Measurements from ENCODE around the gene FURIN. TPM values are rescaled to one million over a fixed set of nuclear protein-coding genes. Genes with fewer than 3 reads are reported as not detected.
"Not testable (repeated sequence)": the region's sequence is repeated elsewhere in the genome, so short reads cannot be mapped to it uniquely, and the experiment has no call there.

FURIN gene
- total RNA-seq, 2 experiments from 2014 or later = 76.9 to 83.7 TPM

GRCh38 chr15:90905306-90906180 is 37.2 kb downstream of the FURIN start:
- H3K36me3 Mint-ChIP-seq = peaks cover 29% of the 10 kb centered on the region
- H3K4me3 Mint-ChIP-seq = no peak overlapping the region
- H3K27me3 Mint-ChIP-seq = no peaks in the 10 kb centered on the region
- no peak overlapping the region for H3K27ac Mint-ChIP-seq
- no peak for DNase-seq
- H3K4me1 Mint-ChIP-seq = peaks cover 17% of the 10 kb centered on the region
- no peaks in the 10 kb centered on the region for H3K9me3 Mint-ChIP-seq

DNA sequence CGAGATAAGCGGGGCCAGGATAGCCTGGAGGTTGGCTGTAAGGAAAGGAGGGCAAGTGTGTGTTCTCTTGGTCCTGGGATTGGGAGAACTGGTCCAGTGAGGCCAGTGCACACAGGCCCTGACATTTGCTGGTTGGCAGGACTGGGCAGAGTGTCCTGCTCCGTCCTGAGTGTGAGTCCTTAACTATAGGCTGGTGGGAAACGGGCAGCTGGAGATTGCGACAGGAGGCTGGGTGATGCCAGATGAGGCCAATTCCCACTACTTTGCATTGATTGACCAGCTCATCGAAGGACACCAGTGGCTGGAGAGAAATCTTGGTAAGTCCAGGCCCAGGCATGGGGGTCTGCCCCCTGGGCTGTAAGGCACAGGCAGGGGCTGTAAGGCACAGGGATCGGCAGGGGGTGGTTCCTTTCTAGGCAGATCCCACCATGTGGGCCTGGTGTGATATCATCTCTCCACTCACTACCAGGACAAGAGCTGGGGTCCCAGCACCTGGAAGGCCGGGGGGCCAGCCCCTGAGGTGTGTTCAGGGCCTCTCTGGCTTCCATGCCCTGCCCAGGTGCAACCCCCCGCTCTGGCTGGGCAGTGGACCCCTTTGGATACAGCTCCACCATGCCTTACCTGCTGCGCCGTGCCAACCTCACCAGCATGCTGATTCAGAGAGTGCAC is 37.9 kb downstream of the FURIN start:
- Mint-ChIP-seq H3K27ac (no peak overlapping the region), H3K4me1 (peaks cover 15% of the 10 kb centered on the region), H3K4me3 (no peak overlapping the region), H3K27me3 (no peaks in the 10 kb centered on the region), H3K9me3 (no peaks in the 10 kb centered on the region), H3K36me3 (peaks cover 29% of the 10 kb centered on the region)
- DNase-seq = no peak

DNA sequence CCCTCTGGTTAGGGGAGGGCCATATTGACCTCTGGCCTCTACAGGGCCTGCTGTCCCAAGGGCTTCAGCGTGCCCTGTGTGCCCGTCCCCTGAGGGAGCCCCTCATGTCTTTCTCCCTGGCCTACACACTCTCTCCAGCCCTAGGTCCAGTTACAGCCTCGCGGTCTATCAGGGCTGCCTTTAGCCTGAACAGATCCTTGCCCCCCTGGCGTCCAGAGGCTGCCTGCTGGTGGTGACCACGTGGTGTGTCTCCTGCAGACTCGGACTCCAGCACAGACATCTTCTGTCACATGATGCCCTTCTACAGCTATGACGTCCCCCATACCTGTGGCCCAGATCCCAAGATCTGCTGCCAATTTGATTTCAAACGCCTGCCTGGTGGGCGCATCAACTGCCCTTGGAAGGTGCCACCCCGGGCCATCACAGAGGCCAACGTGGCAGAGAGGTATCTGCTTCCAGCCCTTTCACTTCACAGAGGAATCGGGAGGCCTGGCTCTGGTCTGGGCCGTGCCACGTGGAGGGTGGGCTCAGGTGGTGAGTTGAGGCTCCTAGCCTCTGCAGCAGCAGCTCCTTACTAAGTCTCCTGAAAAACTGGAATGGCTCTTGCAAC is 38.8 kb downstream of the FURIN start:
- no peak for DNase-seq
- H3K9me3 Mint-ChIP-seq = no peaks in the 10 kb centered on the region
- no peak overlapping the region for H3K4me3 Mint-ChIP-seq
- no peak overlapping the region for H3K27ac Mint-ChIP-seq
- H3K27me3 Mint-ChIP-seq = no peaks in the 10 kb centered on the region
- H3K4me1 Mint-ChIP-seq = peaks cover 6% of the 10 kb centered on the region
- H3K36me3 Mint-ChIP-seq = peaks cover 29% of the 10 kb centered on the region

DNA sequence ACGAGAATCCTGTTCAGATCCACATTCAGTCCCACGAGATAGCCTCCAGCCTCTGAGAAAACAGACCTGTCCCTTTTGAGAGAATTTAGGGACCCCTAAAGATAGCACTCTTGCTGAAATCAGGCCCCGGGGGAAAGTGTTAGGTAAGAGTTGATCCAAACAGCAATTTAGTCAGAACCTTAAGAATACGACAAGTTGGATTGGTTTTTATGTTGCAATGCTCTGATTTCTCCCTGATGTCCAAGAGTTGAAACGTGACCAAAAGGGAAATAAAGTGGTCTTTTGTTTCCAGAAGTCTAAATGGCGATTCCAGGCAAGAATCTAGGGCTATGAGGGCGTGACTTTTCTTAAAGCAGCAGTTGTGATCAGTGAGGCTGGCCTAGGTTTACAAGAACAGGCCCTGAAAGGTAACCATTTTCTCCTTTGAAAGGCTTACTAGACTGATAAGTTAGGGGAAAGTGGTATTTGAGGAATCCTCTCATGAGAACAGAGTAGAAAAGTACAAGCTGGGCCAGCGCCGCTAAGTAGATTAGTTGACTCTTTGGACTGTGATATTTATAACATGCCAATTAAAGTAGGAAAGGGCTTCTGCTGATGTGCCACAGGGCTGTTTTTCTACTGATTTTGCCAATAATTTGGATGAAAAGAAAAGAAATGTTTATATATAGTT is 39.6 kb downstream of the FURIN start:
- no peaks in the 10 kb centered on the region for H3K27me3 Mint-ChIP-seq
- H3K27ac Mint-ChIP-seq = no peak overlapping the region
- H3K4me1 Mint-ChIP-seq = peaks cover 6% of the 10 kb centered on the region
- H3K9me3 Mint-ChIP-seq = no peaks in the 10 kb centered on the region
- H3K36me3 Mint-ChIP-seq = peaks cover 29% of the 10 kb centered on the region
- H3K4me3 Mint-ChIP-seq = no peak overlapping the region
- no peak for DNase-seq

DNA sequence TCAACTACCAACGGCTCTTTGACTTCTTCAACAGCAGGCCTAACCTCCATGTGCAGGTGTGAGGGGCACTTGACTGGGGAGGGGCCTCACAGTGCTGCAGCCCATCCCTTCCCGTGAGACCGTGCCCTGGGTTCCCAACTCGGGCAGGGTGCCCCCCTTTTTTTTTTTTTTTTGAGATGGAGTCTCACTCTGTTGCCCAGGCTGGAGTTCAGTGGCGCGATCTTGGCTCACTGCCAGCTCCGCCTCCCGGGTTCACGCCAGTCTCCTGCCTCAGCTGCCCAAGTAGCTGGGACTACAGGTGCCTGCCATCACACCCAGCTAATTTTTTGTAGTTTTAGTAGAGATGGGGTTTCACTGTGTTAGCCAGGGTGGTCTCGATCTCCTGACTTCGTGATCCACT is 41.1 kb downstream of the FURIN start:
- H3K27ac Mint-ChIP-seq, DNase-seq, H3K4me3 Mint-ChIP-seq, H3K4me1 Mint-ChIP-seq, H3K9me3 Mint-ChIP-seq, H3K27me3 Mint-ChIP-seq: not testable (repeated sequence)
- H3K36me3 Mint-ChIP-seq = peaks cover 29% of the 10 kb centered on the region

- DNase-seq = no peak
- Mint-ChIP-seq H3K27me3 (no peaks in the 10 kb centered on the region), H3K4me1 (no peaks in the 10 kb centered on the region), H3K9me3 (no peaks in the 10 kb centered on the region), H3K27ac (no peak overlapping the region), H3K4me3 (no peak overlapping the region), H3K36me3 (peaks cover 27% of the 10 kb centered on the region)
These were observed 41.6 kb downstream of the FURIN start for GRCh38 chr15:90909976-90910375.

GRCh38 chr15:90910441-90911301 is 42.3 kb downstream of the FURIN start:
- Mint-ChIP-seq H3K36me3 (peaks cover 20% of the 10 kb centered on the region), H3K4me3 (no peak overlapping the region), H3K4me1 (no peaks in the 10 kb centered on the region), H3K27me3 (no peaks in the 10 kb centered on the region), H3K27ac (no peak overlapping the region), H3K9me3 (no peaks in the 10 kb centered on the region)
- no peak for DNase-seq

DNA sequence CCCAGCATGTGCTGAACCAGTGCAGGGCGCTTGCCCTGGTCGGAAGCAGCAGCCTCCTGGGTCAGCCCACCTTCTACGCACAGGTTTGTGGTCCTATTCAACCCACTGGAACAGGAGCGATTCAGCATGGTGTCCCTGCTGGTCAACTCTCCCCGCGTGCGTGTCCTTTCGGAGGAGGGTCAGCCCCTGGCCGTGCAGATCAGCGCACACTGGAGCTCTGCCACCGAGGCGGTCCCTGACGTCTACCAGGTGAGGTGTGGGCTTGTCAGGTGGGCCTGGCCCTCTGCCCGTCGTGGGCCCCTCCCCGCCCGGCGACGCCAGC is 42.9 kb downstream of the FURIN start:
- DNase-seq = no peak
- H3K4me3 Mint-ChIP-seq = no peak overlapping the region
- peaks cover 17% of the 10 kb centered on the region for H3K36me3 Mint-ChIP-seq
- no peaks in the 10 kb centered on the region for H3K9me3 Mint-ChIP-seq
- H3K4me1 Mint-ChIP-seq = no peaks in the 10 kb centered on the region
- H3K27ac Mint-ChIP-seq = no peak overlapping the region
- no peaks in the 10 kb centered on the region for H3K27me3 Mint-ChIP-seq

- no peak overlapping the region for H3K4me3 Mint-ChIP-seq
- H3K4me1 Mint-ChIP-seq = no peaks in the 10 kb centered on the region
- DNase-seq = no peak
- no peaks in the 10 kb centered on the region for H3K9me3 Mint-ChIP-seq
- no peaks in the 10 kb centered on the region for H3K27me3 Mint-ChIP-seq
- no peak overlapping the region for H3K27ac Mint-ChIP-seq
- H3K36me3 Mint-ChIP-seq = peaks cover 11% of the 10 kb centered on the region
These were observed 43.8 kb downstream of the FURIN start for GRCh38 chr15:90911906-90912769.

- H3K36me3 Mint-ChIP-seq = peaks cover 9% of the 10 kb centered on the region
- no peak for DNase-seq
- H3K27ac Mint-ChIP-seq = no peak overlapping the region
- H3K4me3 Mint-ChIP-seq = no peak overlapping the region
- no peaks in the 10 kb centered on the region for H3K9me3 Mint-ChIP-seq
- H3K4me1 Mint-ChIP-seq = no peaks in the 10 kb centered on the region
- H3K27me3 Mint-ChIP-seq = no peaks in the 10 kb centered on the region
These were observed 44.3 kb downstream of the FURIN start for GRCh38 chr15:90912770-90913075.

- Mint-ChIP-seq H3K27ac (no peak overlapping the region), H3K4me3 (no peak overlapping the region), H3K9me3 (no peaks in the 10 kb centered on the region), H3K27me3 (no peaks in the 10 kb centered on the region), H3K4me1 (no peaks in the 10 kb centered on the region), H3K36me3 (peaks cover 11% of the 10 kb centered on the region)
- DNase-seq = no peak
These were observed 45.1 kb downstream of the FURIN start for GRCh38 chr15:90913398-90913944.

DNA sequence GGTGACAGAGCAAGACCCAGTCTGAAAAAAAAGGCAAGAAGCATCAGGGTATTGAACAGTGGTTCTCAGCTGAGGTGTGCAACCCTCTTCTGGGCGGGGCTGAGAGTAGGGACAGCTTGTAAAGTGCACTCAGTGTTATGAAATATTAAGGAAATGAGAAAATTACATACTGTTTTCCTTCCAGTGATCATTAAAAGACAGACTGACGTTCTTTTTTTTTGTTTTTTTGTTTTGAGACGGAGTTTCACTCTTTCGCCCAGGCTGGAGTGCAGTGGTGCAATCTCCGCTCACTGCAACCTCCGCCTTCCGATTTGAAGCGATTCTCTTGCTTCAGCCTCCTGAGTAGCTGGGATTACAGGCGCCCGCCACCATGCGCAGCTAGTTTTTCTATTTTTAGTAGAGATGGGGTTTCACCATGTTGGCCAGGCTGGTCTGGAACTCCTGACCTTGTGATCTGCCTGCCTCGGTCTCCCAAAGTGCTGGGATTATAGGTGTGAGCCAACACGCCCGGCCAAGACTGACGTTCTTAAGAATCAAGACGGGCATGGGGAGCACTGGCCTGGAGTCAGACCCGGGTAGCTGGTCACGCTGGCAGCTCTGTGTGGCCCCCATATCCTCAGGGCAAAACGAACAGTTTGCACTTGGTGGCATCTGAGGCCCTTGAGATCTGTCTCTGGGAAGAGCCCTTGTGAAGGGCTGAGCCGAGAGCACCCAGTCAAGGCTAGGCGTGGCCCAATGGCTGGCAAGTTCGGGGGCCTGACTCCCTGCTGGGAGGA is 46.1 kb downstream of the FURIN start:
- H3K36me3 Mint-ChIP-seq = peaks cover 9% of the 10 kb centered on the region
- H3K4me3 Mint-ChIP-seq = no peak overlapping the region
- no peak overlapping the region for H3K27ac Mint-ChIP-seq
- H3K27me3 Mint-ChIP-seq = no peaks in the 10 kb centered on the region
- no peak for DNase-seq
- H3K9me3 Mint-ChIP-seq = no peaks in the 10 kb centered on the region
- H3K4me1 Mint-ChIP-seq = no peaks in the 10 kb centered on the region

DNA sequence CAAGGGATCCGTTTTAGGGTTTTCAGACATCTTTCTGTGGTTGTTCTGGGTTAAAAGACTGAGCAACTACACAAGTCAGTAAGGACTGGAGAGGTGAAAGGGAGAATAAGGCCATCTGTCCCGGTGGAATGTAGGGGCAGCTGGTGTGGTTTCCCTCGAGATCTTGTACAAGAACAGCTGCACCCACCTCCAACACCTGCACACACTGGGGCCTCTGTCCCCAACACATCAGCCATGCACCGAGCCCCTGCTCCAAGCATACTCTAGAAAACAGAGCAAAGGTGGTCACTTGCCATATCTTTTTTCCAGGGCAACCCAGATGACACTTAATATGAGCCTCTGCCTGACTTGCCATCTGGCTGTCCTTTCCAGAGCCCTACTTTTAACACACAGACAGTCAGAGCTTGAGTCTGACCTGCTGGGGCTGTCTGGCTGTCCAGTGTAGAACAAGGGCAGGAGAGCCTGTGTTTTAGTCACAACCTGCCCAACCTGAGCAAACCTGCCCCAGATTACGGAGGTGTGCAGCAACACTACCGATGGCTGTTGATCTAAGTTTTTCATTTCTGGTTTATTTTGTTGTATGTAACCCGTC is 46.9 kb downstream of the FURIN start:
- H3K9me3 Mint-ChIP-seq = no peaks in the 10 kb centered on the region
- DNase-seq = no peak
- H3K27me3 Mint-ChIP-seq = no peaks in the 10 kb centered on the region
- no peaks in the 10 kb centered on the region for H3K4me1 Mint-ChIP-seq
- H3K4me3 Mint-ChIP-seq = no peak overlapping the region
- no peak overlapping the region for H3K27ac Mint-ChIP-seq
- peaks cover 13% of the 10 kb centered on the region for H3K36me3 Mint-ChIP-seq

All from activated naive CD8-positive, alpha-beta T cell treated with anti-CD3 and anti-CD28 coated beads for 36 hours (primary cell).